Spleen (tissue), 7 donors: ENCODE data around the gene MIA3.

Source experiments
- POLR2A ChIP-seq, 3 donors: fragments of 450-650 bp; IDR thresholded peaks; one replicate each; pipeline ENCODE4 v1.5.1; 2017; ENCODE audit warnings: antibody characterized with exemption in 3 of 3, mild to moderate bottlenecking in 1 of 3
- POLR2AphosphoS5 ChIP-seq, 3 donors: sonication (generic); formaldehyde crosslinking; IDR thresholded peaks; one replicate each; pipeline ENCODE4 v1.5.1; 2017; ENCODE audit warnings: antibody characterized with exemption in 3 of 3
- TF ChIP-seq, protein P1 (sequence below), 11 experiments: fragments of 200-600 bp in 7 of 11; fragments of 450-650 bp in 4 of 11; sonication (generic) in 4 of 11; IDR thresholded peaks in 8 of 11; conservative IDR thresholded peaks in 3 of 11; 1 replicate in 7 of 11; 2 replicates in 4 of 11; pipeline versions ENCODE4 v1.4.0 to v1.8.0; 2016 to 2021; ENCODE audit warnings: antibody characterized with exemption in 11 of 11, inconsistent platforms in 4 of 11, mild to moderate bottlenecking in 1 of 11
- donor health status: DM: no; HTN: no; CAD: no; lungs with moderate emphysema.
- donor health status: DM: no; HTN: no; CAD: no.
- donor health status: DM: no; HTN: no; CAD: no.

DNA sequence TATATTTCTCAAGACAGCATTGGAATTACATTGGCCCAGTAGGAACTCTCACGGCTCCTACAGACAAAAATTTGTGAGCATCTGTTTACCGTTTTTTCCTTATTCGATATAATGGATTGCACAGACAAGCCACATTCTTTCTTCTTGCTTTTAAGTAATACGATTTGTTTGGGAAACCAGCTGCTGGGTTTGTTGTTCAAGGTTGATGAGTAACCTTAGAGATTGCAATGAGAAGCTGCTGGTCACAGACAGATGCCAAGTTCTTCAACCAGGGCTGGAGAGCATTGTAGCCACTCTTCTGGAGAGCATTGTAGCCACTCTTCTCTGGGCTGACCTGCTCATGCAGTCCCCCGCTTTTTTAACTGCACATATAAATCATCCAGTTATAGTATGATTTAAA is 1.4 kb upstream of the MIA3 start:
- TF ChIP-seq, protein P1, sequence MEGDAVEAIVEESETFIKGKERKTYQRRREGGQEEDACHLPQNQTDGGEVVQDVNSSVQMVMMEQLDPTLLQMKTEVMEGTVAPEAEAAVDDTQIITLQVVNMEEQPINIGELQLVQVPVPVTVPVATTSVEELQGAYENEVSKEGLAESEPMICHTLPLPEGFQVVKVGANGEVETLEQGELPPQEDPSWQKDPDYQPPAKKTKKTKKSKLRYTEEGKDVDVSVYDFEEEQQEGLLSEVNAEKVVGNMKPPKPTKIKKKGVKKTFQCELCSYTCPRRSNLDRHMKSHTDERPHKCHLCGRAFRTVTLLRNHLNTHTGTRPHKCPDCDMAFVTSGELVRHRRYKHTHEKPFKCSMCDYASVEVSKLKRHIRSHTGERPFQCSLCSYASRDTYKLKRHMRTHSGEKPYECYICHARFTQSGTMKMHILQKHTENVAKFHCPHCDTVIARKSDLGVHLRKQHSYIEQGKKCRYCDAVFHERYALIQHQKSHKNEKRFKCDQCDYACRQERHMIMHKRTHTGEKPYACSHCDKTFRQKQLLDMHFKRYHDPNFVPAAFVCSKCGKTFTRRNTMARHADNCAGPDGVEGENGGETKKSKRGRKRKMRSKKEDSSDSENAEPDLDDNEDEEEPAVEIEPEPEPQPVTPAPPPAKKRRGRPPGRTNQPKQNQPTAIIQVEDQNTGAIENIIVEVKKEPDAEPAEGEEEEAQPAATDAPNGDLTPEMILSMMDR (IDR thresholded peaks at IDR 0.05 in 8 of 11, conservative IDR thresholded peaks at IDR 0.05 in 3 of 11) = no peak
- TF ChIP-seq POLR2A (IDR thresholded peaks at IDR 0.05) = no peak
- TF ChIP-seq POLR2AphosphoS5 (IDR thresholded peaks at IDR 0.05) = no peak
